Kidney (tissue), 14 donors: ENCODE measurements around the gene FAM3C. TPM values are rescaled to one million over a fixed set of nuclear protein-coding genes. Genes with fewer than 3 reads are reported as not detected.

Experiments
- DNase-seq, 5 donors: peaks; one replicate each; pipeline ENCODE4 v3.0.0-alpha.2; 2013 to 2020
- FAIRE-seq: peaks from 2 replicates; lab custom pipeline; 2012; peaks lifted over from hg19 to GRCh38; lab: Jason Lieb, UNC
- H3K27ac ChIP-seq, 2 donors: one replicate each; pipeline ENCODE4 v1.7.0; 2013; ENCODE audit warnings: low read depth in 2 of 2, low read length in 2 of 2, inconsistent platforms in 1 of 2
- H3K27me3 ChIP-seq: one replicate; pipeline ENCODE4 v1.7.1; 2013; ENCODE audit warnings: low read length, inconsistent platforms; ENCODE audit not compliant: control insufficient read depth, insufficient read depth
- H3K36me3 ChIP-seq, 3 donors: one replicate each; pipeline versions ENCODE4 v1.7.0 to v1.7.1; 2013; ENCODE audit warnings: low read length in 3 of 3, control low read depth in 1 of 3, inconsistent platforms in 1 of 3; ENCODE audit not compliant: insufficient read depth in 3 of 3, control insufficient read depth in 2 of 3
- H3K4me1 ChIP-seq, 3 donors: one replicate each; pipeline versions ENCODE4 v1.7.0 to v1.7.1; 2013; ENCODE audit warnings: low read length in 3 of 3, inconsistent platforms in 1 of 3, low read depth in 1 of 3; ENCODE audit not compliant: control insufficient read depth in 2 of 3, insufficient read depth in 2 of 3
- H3K4me3 ChIP-seq, 3 donors: one replicate each; pipeline versions ENCODE4 v1.7.0 to v1.8.1; 2013; ENCODE audit warnings: low read length in 3 of 3, control low read depth in 1 of 3, inconsistent platforms in 1 of 3
- H3K9ac ChIP-seq, 3 donors: one replicate each; pipeline versions ENCODE4 v1.7.0 to v1.7.1; 2013; ENCODE audit warnings: low read length in 3 of 3, control low read depth in 1 of 3, inconsistent platforms in 1 of 3
- H3K9me3 ChIP-seq, 3 donors: one replicate each; pipeline versions ENCODE4 v1.7.0 to v1.7.1; 2013; ENCODE audit warnings: low read length in 3 of 3, control low read depth in 1 of 3, inconsistent platforms in 1 of 3; ENCODE audit not compliant: control insufficient read depth in 2 of 3, insufficient read depth in 1 of 3
- intact Hi-C: fragments of 100-400 bp; cut with DNase I; formaldehyde crosslinking; loops from one replicate; pipeline ENCODE4 v1.11.1; 2022
- polyA plus RNA-seq: library from polyadenylated mRNA; stranded (reverse); fragments of 350-450 nt; fragmentation: Illumina TruSeq; extraction: RNeasy Lipid Tissue Mini Kit (QIAGEN cat#74804); gene quantifications from one replicate; pipeline ENCODE4 v1.2.3, GENCODE V29; 2014; ENCODE audit warnings: low read depth, low replicate concordance; ENCODE audit not compliant: insufficient read depth
- total RNA-seq: library from RNA; stranded (reverse); fragmentation: NEBNext Ultra II Directional; extraction: Animal tissue kit (Norgen Biotek cat#: 25700); gene quantifications from one replicate; pipeline ENCODE4 v1.2.1, GENCODE V29; 2021
- TF ChIP-seq, protein P1 (sequence below): IDR thresholded peaks from 3 replicates; pipeline ENCODE4 v1.5.1; 2012; ENCODE audit warnings: mild to moderate bottlenecking, moderate library complexity, borderline replicate concordance; ENCODE audit not compliant: insufficient read depth; ENCODE audit errors: extremely low read depth
- donor health status: control.
- donor health status: control.
- donor health status: control.
- donor health status: control.
- donor health status: control.
- donor health status: DM: yes; HTN: yes; CAD: no.
- donor health status: Normal renal cell carcinoma (clear cell type).

Gene FAM3C
- total and polyA plus RNA-seq, 2 donors from 2014 or later: 49.5 to 82.6 TPM

- H3K27me3 ChIP-seq: peaks cover 41% of the 10 kb centered on the region
- peaks cover 0 to 8% (median 0%) of the 10 kb centered on the region in 3 donors for H3K4me1 ChIP-seq
- intact Hi-C loops: no loop called here
- TF ChIP-seq, protein P1, sequence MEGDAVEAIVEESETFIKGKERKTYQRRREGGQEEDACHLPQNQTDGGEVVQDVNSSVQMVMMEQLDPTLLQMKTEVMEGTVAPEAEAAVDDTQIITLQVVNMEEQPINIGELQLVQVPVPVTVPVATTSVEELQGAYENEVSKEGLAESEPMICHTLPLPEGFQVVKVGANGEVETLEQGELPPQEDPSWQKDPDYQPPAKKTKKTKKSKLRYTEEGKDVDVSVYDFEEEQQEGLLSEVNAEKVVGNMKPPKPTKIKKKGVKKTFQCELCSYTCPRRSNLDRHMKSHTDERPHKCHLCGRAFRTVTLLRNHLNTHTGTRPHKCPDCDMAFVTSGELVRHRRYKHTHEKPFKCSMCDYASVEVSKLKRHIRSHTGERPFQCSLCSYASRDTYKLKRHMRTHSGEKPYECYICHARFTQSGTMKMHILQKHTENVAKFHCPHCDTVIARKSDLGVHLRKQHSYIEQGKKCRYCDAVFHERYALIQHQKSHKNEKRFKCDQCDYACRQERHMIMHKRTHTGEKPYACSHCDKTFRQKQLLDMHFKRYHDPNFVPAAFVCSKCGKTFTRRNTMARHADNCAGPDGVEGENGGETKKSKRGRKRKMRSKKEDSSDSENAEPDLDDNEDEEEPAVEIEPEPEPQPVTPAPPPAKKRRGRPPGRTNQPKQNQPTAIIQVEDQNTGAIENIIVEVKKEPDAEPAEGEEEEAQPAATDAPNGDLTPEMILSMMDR: no peak
- H3K36me3 ChIP-seq: no peaks in the 10 kb centered on the region
- FAIRE-seq (no peak), DNase-seq (peak in 4 of 5 donors; percentile 38 to 54 (median 44))
- no peaks in the 10 kb centered on the region for H3K9me3 ChIP-seq
- peak overlapping the region in 2 of 3 donors; percentile 47 to 52 for H3K4me3 ChIP-seq
- no peak overlapping the region for H3K27ac ChIP-seq
- no peak overlapping the region for H3K9ac ChIP-seq
Measured at GRCh38 chr7:121330053-121330833, 65.9 kb downstream of the FAM3C start.

- Histone ChIP-seq H3K4me3 (peak overlapping the region in 2 of 3 donors; percentile 23 to 52), H3K9me3 (no peaks in the 10 kb centered on the region), H3K27me3 (peaks cover 34% of the 10 kb centered on the region), H3K36me3 (no peaks in the 10 kb centered on the region), H3K4me1 (peaks cover 0 to 8% (median 0%) of the 10 kb centered on the region in 3 donors), H3K27ac (no peak overlapping the region), H3K9ac (no peak overlapping the region)
- TF ChIP-seq, protein P1: no peak
- FAIRE-seq: no peak
- intact Hi-C loops: no loop called here
- peak; percentile 39 to 62 (median 55) for DNase-seq
Measured at GRCh38 chr7:121329191-121330052, 66.7 kb downstream of the FAM3C start.

DNA sequence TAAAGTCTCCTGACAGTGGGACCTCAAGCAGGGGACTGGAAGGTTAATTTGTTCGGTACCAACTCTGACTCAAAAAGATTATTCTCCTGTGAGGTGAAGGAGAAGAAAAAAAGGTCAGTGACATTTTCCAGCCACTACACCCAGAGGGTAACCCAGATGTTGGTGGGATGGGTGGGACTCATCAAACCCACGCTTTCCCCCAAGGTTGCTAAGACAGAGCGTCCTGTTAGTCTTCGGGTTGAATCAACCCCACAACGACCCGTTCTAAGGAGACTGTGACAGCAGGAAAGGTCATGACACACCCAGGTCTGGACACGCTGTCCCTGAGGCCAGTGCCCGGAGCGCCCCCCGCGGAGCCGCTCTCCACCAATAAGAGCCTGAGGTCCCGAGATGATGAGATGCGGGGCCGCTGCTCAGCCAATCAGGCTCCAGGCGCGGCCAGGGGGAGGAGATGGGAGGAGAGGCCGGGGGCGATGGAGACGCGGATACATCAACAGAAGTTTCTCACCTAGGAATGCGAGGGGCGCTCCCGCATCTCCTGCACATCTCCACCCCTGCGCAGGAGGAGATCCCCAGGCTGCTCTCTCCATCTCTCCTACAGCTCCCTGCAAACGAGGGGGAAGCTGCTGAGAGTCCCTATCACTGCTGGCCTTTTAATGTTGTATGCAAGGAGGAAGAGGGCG, 67.5 kb downstream of the FAM3C start, which contains the start of gene WNT16:
Gene WNT16, plus strand, starts transcription at position 493 of the 683 bp plus-strand sequence. CDS start 293 bp downstream, outside the sequence.
- peak within 1 kb of the TSS in 2 of 3 donors; percentile 23 to 52 for H3K4me3 ChIP-seq
- peak in 4 of 5 donors; percentile 22 to 48 (median 26) for DNase-seq
- TF ChIP-seq, protein P1: no peak
- no peaks in the 10 kb centered on the region for H3K36me3 ChIP-seq
- H3K9ac ChIP-seq: no peak within 1 kb of the TSS
- no peak for FAIRE-seq
- intact Hi-C loops: no loop called here
- no peaks in the 10 kb centered on the region for H3K9me3 ChIP-seq
- no peak within 1 kb of the TSS for H3K27ac ChIP-seq
- H3K4me1 ChIP-seq: peaks cover 0 to 8% (median 0%) of the 10 kb centered on the region in 3 donors
- H3K27me3 ChIP-seq: peaks cover 31% of the 10 kb centered on the region
